Vagina (tissue), 2 donors: Measurements from ENCODE around the gene LDLRAD3.

Experiments used
- CTCF ChIP-seq, 3 experiments: fragments of 450-650 bp in 2 of 3; fragments of 200-600 bp in 1 of 3; sonication (generic) in 1 of 3; IDR thresholded peaks; one replicate each; pipeline ENCODE4 v1.5.1; 2017 to 2019; ENCODE audit warnings: antibody characterized with exemption in 3 of 3, mild to moderate bottlenecking in 2 of 3, moderate library complexity in 2 of 3
- POLR2A ChIP-seq, 2 donors: fragments of 450-650 bp; IDR thresholded peaks; one replicate each; pipeline ENCODE4 v1.6.1; 2017; ENCODE audit warnings: antibody characterized with exemption in 2 of 2, mild to moderate bottlenecking in 2 of 2, moderate library complexity in 2 of 2
- POLR2AphosphoS5 ChIP-seq, 2 donors: sonication (generic); formaldehyde crosslinking; IDR thresholded peaks; one replicate each; pipeline ENCODE4 v1.9.0; 2017; ENCODE audit warnings: antibody characterized with exemption in 2 of 2, mild to moderate bottlenecking in 2 of 2, low read depth in 1 of 2; ENCODE audit not compliant: insufficient read depth in 1 of 2

GRCh38 chr11:36239636-36240035, 295.8 kb downstream of the LDLRAD3 start:
- TF ChIP-seq CTCF (IDR thresholded peaks at IDR 0.05), result no peak
- TF ChIP-seq POLR2A (IDR thresholded peaks at IDR 0.05), result no peak
- no peak for TF ChIP-seq POLR2AphosphoS5 (IDR thresholded peaks at IDR 0.05; ENCODE audit: insufficient read depth in 1 of 2, low read depth in 1 of 2)
